ENCODE measurements around the gene POLE.
A peak's percentile ranks its signal among the peaks of the same experiment; 100 is the strongest.

The POLE gene

GRCh38 chr12:132625731-132626430, 61.3 kb downstream of the POLE start:
- DNase-seq: no peak

DNA sequence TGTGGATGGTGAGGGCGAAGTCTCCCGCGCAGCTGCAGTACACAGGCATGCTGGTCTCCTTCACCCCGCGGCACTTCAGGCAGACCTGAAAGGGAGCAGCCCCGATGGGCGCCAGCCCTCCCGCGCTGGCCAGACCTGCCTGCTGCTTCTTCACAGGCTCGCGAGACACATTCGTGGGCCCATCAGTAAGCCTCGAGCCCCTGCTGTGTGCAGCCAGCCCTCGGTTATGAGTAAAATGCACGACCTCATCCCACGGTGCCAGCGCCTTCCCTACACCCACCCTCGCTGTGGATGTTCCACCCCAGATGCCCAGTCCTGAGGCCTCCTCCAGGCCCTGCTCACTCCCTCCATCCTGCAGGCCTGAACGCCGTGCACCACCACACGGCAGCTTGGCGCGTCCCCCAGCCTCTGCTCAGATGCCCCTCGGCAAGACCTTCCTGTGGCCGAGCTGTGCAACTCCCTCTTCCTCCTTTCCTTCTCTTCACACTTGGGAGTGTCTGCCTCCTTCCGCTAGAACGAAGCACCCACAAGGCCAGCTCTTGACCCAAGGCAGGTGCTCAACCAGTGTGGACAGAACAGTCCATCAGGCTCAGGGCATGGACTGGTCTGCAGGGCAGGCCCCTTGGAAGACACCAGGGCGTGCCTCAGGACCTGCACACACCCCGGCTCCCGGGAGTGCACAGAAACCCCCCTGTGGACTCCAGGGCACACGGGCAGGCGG, 62.1 kb downstream of the POLE start:
- DNase-seq: no peak

- DNase-seq: no peak
Observed at GRCh38 chr12:132624186-132624855, 62.8 kb downstream of the POLE start.

- no peak for DNase-seq
Observed at GRCh38 chr12:132623072-132623869, 63.9 kb downstream of the POLE start.

DNA sequence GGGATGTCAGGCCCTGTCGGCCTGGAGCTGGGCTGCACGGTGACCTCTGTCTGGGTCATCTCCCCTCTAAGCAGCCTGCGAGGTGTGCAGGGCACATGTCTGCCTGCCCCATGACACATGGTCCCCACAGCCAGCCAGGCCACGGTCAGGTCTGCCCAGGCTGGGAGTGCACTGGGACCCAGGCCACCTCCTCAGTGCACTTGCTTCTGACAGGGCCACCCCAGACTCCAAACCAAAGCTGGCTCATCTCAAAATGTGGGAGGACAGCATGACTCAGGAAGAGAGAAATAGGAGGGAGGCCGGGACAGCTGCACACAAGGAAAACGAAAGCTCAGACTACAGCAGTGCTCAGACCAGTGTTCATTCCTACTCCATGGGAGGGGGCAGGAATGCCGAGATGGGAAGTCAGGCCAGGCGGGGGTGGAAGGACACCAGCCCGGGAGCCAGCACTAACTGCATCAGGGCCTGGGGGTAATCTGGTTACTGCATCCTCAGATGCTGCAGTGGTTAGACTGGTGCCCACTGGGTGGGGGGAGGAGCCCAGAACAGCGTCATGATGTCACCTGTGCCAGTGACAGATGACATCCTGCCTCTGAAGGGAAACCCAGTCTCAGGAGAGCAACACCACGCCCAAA, 64.6 kb downstream of the POLE start:
- DNase-seq: no peak

DNA sequence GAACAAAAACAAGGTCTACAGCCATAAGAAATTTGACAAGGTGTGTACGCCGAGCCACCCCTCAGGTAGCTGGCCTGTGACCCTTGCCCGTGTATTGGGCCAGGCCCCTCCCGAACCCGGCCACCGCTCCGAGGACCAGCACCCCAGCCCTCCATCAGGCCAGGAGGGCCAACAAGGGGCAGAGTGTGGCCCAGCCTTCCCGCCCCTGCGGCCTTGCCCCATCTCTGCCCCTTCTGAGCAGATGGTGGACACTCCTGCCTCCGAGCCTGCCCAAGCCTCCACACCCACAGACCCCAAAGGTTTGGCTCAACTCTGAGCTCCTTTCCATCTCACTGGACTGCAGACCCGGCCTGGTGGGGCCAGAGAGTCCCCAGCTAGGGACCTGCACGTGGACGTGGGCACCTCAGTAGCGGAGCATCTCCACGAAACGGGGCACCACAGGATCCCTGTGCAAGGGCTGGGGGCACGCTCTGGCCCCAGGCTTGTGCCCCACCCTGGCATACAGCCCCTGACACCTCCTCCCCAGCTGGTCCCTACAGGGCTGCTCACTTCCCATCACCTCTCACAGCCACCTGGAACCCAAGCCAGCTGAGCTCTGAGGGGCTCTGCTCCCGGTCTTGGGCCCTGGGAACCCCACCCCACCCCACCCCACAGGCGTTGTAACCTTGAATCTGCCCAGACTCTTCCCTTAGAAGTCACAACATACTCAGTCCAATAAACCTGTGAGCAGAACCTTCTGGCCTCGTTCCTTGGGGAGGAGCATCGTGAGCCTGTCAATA, 65.3 kb downstream of the POLE start:
- no peak for DNase-seq

GRCh38 chr12:132620899-132621656, 66.1 kb downstream of the POLE start:
- DNase-seq: no peak

- no peak for DNase-seq
Observed at GRCh38 chr12:132620113-132620898, 66.8 kb downstream of the POLE start.

DNA sequence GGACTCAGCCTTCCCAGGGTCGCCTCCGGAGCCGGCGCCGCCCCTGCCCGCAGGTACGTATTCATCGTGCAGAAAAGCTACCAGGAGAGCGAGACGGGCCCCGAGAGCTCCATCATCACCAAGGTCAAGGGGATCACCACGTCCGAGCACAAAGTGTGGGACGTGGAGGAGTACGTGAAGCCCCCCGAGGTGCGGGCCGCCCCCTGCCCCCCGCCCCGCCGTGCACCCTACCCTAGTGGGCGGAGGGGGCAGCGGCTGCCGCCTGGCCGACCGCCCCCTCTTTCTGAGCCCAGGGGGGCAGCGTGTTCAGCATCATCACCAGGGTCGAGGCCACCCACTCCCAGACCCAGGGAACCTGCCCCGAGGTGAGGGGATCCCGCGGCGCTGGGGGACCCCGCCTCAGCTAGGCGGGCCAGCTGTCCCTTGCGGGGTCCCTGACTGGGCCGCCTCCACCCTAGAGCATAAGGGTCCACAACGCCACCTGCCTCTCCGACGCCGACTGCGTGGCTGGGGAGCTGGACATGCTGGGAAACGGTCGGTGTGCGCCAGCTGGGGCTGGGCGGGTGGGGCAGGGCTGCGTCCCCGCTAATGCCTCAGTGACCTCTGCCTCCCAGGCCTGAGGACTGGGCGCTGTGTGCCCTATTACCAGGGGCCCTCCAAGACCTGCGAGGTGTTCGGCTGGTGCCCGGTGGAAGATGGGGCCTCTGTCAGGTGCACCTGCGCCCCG, 67.6 kb downstream of the POLE start:
- no peak for DNase-seq

- no peak for DNase-seq
Observed at GRCh38 chr12:132619071-132619385, 68.1 kb downstream of the POLE start.

- DNase-seq: no peak
Observed at GRCh38 chr12:132618683-132619043, 68.5 kb downstream of the POLE start, which contains the start of gene P2RX2. Gene P2RX2, plus strand, starts transcription at chr12:132618776. Its CDS starts 41 bp downstream, at chr12:132618817.

- DNase-seq: no peak
Observed at GRCh38 chr12:132617822-132618682, 69.1 kb downstream of the POLE start.

DNA sequence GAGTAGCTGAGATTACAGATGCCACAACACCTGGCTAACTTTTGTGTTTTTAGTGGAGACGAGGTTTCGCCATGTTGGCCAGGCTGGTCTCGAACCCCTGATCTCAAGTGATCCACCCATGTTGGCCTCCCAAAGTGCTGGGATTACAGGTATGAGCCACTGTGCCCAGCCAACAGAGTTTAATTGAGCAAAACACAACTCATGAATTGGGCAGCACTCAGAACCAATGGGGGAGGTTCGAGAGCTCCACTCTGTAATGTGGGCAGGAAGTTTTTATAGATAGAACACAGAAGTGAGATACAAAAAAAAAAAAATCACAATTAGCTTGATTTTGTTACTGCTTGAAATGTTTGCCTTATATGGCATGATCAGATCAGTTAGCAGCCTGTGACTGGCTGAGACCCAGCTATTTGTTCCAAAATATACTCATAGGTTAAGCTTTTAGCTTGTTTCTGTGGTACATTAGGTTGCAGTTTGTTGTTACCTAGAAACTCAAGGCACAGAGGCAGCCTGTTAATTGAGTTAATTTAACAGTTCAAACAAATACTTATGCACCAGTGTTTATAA, 69.9 kb downstream of the POLE start:
- DNase-seq: no peak

GRCh38 chr12:132615579-132616038, 71.5 kb downstream of the POLE start:
- DNase-seq: no peak

DNA sequence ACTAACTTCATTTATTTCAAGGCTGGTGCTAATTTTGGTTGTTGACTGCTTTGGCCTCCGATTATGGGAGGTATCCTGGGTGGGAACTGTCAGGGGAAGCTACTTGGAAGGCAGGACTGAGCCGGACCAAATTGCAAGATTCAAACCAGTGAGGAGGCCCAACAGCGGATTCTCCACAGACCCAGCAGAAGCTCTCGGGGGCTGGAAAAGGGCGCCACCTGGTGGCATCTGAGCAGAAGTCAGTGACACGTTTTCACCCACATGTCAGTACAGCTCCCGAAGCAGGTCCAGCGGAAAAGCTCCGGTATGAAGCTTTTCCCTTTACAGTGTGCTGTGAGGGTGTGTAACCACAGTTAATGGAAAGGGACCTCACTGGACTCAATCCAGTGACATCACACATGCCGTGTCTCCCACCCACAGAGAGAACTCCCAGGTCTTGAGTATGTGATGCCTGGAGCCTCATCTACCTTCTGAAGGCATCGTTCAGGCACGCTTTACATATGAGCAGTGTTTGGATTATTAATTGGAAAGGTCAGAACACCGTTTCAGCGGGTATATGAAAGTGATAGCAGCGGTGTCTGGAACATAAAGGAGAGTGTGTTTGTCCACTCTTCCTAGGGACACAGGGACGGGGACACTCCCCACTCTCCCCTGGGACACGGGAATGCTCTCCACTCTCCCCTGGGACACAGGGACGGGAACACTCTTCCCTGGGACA, 72.1 kb downstream of the POLE start:
- peak; percentile 65 for DNase-seq

- DNase-seq: no peak
Observed at GRCh38 chr12:132614029-132614428, 73.1 kb downstream of the POLE start.

- no peak for DNase-seq
Observed at GRCh38 chr12:132611620-132612019, 75.5 kb downstream of the POLE start.

Measured in NCI-H187 treated with DMSO at 0.1 percent for 48 hours (cell line).